Neuron (in vitro differentiated cells): Measurements from ENCODE around the gene HAUS3.

ENCODE experiments used
- H2AFZ ChIP-seq: one replicate; pipeline ENCODE4 v1.6.1; 2013; ENCODE audit warnings: low read depth, mild to moderate bottlenecking, inconsistent platforms, low read length, moderate library complexity
- H3K27me3 ChIP-seq: one replicate; pipeline ENCODE4 v1.6.1; 2013; ENCODE audit warnings: low read length; ENCODE audit not compliant: insufficient read depth
- H3K36me3 ChIP-seq: one replicate; pipeline ENCODE4 v1.6.1; 2013; ENCODE audit warnings: low read length; ENCODE audit not compliant: insufficient read depth
- H3K4me1 ChIP-seq: one replicate; pipeline ENCODE4 v1.6.1; 2013; ENCODE audit warnings: low read length; ENCODE audit not compliant: insufficient read depth
- H3K4me3 ChIP-seq: 2 replicates; pipeline ENCODE4 v1.5.1; 2013; ENCODE audit warnings: mild to moderate bottlenecking, low read length, moderate library complexity
- H3K9me3 ChIP-seq: one replicate; pipeline ENCODE4 v1.6.1; 2013; ENCODE audit warnings: low read length

HAUS3 gene

DNA sequence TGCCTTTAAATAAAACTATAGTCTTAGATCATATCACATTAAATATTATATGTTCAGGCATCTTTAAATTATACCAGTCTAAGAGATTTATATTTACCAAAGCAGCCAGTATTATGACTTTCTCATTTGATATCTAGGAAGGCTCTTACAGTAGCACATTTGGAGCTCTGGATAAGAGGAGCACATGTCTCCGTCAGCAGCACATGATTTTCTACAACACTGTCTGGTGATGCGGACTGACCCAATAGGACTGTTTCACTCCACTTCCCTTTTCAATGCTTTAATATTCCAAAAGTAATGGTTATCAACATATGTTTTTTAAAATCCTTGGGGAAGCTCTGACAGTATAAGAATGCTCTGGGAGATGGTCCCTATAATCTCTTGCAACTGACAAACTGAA, 61.5 kb downstream of the HAUS3 start:
- Histone ChIP-seq H3K4me3 (no peak overlapping the region), H3K4me1 (no peaks in the 10 kb centered on the region), H3K9me3 (peaks cover 2% of the 10 kb centered on the region), H3K36me3 (no peaks in the 10 kb centered on the region), H2AFZ (no peak overlapping the region), H3K27me3 (no peaks in the 10 kb centered on the region)

DNA sequence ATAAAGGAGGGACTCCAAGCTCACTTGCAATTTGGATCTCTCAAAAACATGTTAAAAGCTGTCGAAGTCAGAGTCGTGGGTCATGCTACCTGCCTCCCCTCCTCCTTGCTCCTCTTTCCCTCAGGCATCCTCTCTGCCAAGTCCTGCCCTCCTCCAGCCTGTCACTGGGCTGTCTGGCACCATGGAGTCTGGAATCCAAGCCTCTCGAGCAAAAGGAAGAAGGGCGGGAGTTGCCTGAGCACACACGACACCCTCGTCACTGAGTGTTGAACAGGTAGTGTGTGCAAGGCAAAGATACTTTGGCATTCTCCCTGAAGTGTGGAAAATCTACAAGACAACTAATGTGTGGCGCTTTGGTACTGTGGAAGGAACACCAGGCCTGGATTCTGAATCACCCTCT, 62.2 kb downstream of the HAUS3 start:
- Histone ChIP-seq H3K27me3 (no peaks in the 10 kb centered on the region), H3K4me1 (no peaks in the 10 kb centered on the region), H3K9me3 (peaks cover 2% of the 10 kb centered on the region), H3K4me3 (no peak overlapping the region), H3K36me3 (no peaks in the 10 kb centered on the region), H2AFZ (no peak overlapping the region)

DNA sequence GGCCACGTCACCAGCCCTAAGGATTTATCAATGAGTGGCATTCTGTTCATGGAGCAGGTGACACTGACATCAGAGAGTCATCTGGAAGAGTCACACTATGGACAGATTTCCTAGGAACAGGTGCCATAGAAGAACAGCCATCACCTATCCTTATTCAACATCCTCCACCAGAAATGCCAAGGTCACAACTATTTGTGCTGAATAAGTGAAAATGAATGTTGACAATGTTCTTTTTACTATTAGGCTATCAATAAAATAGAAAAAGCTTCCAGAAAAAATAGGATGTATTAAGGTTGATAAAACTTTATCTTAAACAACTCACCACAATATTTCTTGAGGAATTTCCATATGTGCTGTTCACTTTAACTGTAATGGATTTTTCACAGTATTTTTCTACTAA, 62.9 kb downstream of the HAUS3 start:
- H3K36me3 ChIP-seq = no peaks in the 10 kb centered on the region
- H3K9me3 ChIP-seq = peaks cover 2% of the 10 kb centered on the region
- H3K27me3 ChIP-seq = no peaks in the 10 kb centered on the region
- no peak overlapping the region for H2AFZ ChIP-seq
- H3K4me1 ChIP-seq = no peaks in the 10 kb centered on the region
- no peak overlapping the region for H3K4me3 ChIP-seq
